Heart right ventricle (tissue), 16 donors: ENCODE results near the gene TRAK1. TPM values are rescaled to one million over a fixed set of nuclear protein-coding genes. Genes with fewer than 3 reads are reported as not detected.

Source experiments
- ATAC-seq, 8 donors: fragments of 200-7000 bp; cut with Tn5 transposase; one replicate each; pipeline ENCODE4 v1.9.1; 2020; ENCODE audit warnings: mild to moderate bottlenecking in 8 of 8, moderate library complexity in 8 of 8, moderate number of reproducible peaks in 1 of 8
- DNase-seq, 2 donors: peaks; one replicate each; pipeline ENCODE4 v3.0.0-alpha.2; 2020
- H3K27ac ChIP-seq, 10 donors: fragments of 200-600 bp; sonication (generic) in 2 of 10; one replicate each; pipeline versions ENCODE4 v1.5.0 to v1.8.0; 2020 to 2022; ENCODE audit warnings: mild to moderate bottlenecking in 3 of 10
- H3K27me3 ChIP-seq, 7 donors: fragments of 200-600 bp; one replicate each; pipeline ENCODE4 v1.8.0; 2021 to 2022; ENCODE audit warnings: mild to moderate bottlenecking in 2 of 7
- H3K36me3 ChIP-seq, 9 donors: fragments of 200-600 bp; sonication (generic) in 1 of 9; one replicate each; pipeline versions ENCODE4 v1.5.0 to v1.8.0; 2020 to 2022; ENCODE audit warnings: mild to moderate bottlenecking in 2 of 9
- H3K4me1 ChIP-seq, 9 donors: fragments of 200-600 bp; sonication (generic) in 1 of 9; one replicate each; pipeline versions ENCODE4 v1.5.0 to v1.8.0; 2020 to 2022; ENCODE audit warnings: mild to moderate bottlenecking in 4 of 9
- H3K4me3 ChIP-seq, 10 donors: fragments of 200-600 bp; sonication (generic) in 2 of 10; one replicate each; pipeline versions ENCODE4 v1.5.0 to v1.8.0; 2020 to 2022; ENCODE audit warnings: mild to moderate bottlenecking in 7 of 10, moderate library complexity in 2 of 10
- H3K9me3 ChIP-seq, 11 donors: fragments of 200-600 bp in 10 of 11; sonication (generic) in 2 of 11; one replicate each; pipeline versions ENCODE4 v1.5.0 to v1.8.0; 2013 to 2022; ENCODE audit warnings: mild to moderate bottlenecking in 2 of 11, control low read depth in 1 of 11, moderate library complexity in 1 of 11
- CTCF ChIP-seq, 9 donors: fragments of 200-600 bp; sonication (generic) in 2 of 9; IDR thresholded peaks; one replicate each; pipeline versions ENCODE4 v1.5.0 to v1.8.0; 2021 to 2022; ENCODE audit warnings: antibody characterized with exemption in 9 of 9, mild to moderate bottlenecking in 5 of 9, moderate library complexity in 1 of 9
- WGBS, 2 donors: extraction: QIAGEN DNeasy Blood & Tissue Kit; methylation state at CpG; one replicate each; pipeline ENCODE4 v1.1.7; 2013; ENCODE audit warnings: inconsistent platforms in 1 of 2; 5-methylcytosine and 5-hydroxymethylcytosine counted together
- intact Hi-C, 10 donors: fragments of 100-400 bp; cut with DNase I; formaldehyde crosslinking; loops; one replicate each; pipeline versions ENCODE4 v1.11.1 to v1.14.2; 2022
- polyA plus RNA-seq, 2 donors: library from polyadenylated mRNA; stranded (reverse); fragments of 200-250 nt; gene quantifications; one replicate each; pipeline ENCODE4 v1.2.3, GENCODE V29; 2013
- total RNA-seq, 10 donors: library from RNA; stranded (reverse); fragmentation: NEBNext Ultra II Directional in 3 of 10; extraction: Animal tissue kit (Norgen Biotek cat#: 25700) in 3 of 10; gene quantifications; one replicate each; pipeline versions ENCODE4 v1.2.1 to v1.2.4, GENCODE V29; 2021 to 2023
- donor health status: Arrhythmogenic right ventricular cardiomyopathy.
- donor health status: ischemic (EF 13 %, LVEDD 7.1; RV severe dilation, severe dysfunction).
- donor health status: healthy with polysubstance abuse.
- donor health status: DM: no; HTN: yes; CAD: no.
- donor health status: DM: no; HTN: no; CAD: no.
- donor health status: ischemic (EF 25% LVEDD 6.9; RV normal size, moderate dysfunction).
- donor health status: ischemic (EF 25% LVEDD 5.7; RV mildly dilated, moderate dysfunction).
- donor health status: healthy.
- donor health status: DM: yes; HTN: yes; CAD: no.
- donor health status: Ischemic cardiomyopathy.
- donor health status: ischemic (EF 35%, LVEDD 5.7; RV mildly dilated, moderate dysfunction).
- donor health status: nonischemic (EF 11% LVEDD 7.7; RV severe dilation, severe dysfunction).
- donor health status: DM: yes; HTN: yes; CAD: no.
- donor health status: PGD.
- donor health status: ischemic (EF 29% LVEDD 5.4; RV normal size, mild dysfunction).
- donor health status: nonischemic (EF 23%, LVEDD 6.1; RV moderate dilation, normal function).

Gene TRAK1
- total and polyA plus RNA-seq, 12 donors, result 35.5 to 423 (median 303) TPM

DNA sequence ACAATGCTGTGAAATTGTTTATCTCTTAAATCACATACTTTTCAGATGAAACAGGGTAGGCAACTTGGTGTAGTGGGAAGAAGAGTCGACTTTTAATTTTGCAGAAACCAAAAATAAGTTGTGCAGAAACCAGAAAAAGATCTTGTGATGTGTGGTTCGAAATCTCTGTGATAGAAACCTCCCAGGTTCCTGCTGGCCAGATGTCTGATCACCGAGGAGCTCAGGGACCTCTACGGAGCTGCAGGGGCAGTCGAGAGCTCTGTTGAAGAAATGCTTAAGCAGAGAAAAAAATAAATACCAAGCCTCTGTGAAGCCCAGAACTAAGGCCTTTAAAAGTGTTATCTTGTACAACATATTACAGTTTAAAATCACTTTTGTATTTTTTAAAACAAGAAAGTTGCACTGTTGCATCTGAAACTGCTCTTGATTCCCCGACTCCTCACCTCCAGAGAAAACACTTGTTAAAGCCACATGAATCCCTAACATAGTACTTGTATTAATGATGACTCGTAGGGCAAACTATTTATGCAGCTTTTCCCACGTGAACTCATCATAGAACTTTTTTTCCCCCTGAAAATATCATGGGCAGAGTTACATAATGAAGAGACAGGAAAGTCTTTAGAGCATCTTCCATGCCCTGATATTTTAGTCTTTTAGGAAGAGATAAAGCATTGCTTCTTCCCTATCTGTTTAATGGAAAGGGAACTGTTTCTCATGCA lies 123.6 kb downstream of the TRAK1 start:
- no peak for TF ChIP-seq CTCF (IDR thresholded peaks at IDR 0.05)
- Histone ChIP-seq H3K27me3 (no peaks in the 10 kb centered on the region), H3K4me3 (no peak overlapping the region), H3K9me3 (no peaks in the 10 kb centered on the region), H3K36me3 (peaks cover 0 to 97% (median 15%) of the 10 kb centered on the region in 9 donors), H3K27ac (no peak overlapping the region), H3K4me1 (peaks cover 0 to 12% (median 0%) of the 10 kb centered on the region in 9 donors)
- intact Hi-C loops, result no loop called here
- DNase-seq (no peak), ATAC-seq (no peak)
- WGBS, 2 donors, result 74 to 79% methylated on average over 8 of the region's 8 CpGs

DNA sequence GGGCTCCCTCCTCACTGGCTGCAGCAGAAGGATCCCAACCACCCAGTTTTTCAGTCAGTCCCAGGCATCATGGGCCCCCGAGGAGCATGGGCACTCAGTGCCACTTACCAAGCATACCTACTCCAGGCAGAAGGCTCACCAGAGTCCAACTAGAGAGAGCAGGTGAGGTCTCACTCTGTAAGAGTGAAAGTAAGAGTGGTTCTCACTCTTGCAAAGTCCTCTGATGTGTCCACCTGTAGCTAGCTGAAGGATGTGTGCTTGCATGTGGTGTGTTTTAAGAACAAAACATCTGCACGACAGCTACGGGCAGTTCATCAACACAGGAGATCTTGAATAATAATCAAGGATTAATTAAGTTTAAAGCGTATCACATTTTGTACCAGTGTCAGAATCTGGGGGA lies 125.1 kb downstream of the TRAK1 start:
- Histone ChIP-seq H3K9me3 (no peaks in the 10 kb centered on the region), H3K27ac (no peak overlapping the region), H3K4me1 (peaks cover 0 to 12% (median 0%) of the 10 kb centered on the region in 9 donors), H3K36me3 (peaks cover 0 to 97% (median 8%) of the 10 kb centered on the region in 9 donors), H3K27me3 (no peaks in the 10 kb centered on the region), H3K4me3 (no peak overlapping the region)
- DNase-seq (no peak), ATAC-seq (no peak)
- no peak for TF ChIP-seq CTCF (IDR thresholded peaks at IDR 0.05)
- 78 to 85% methylated on average over 4 of the region's 4 CpGs for WGBS, 2 donors
- intact Hi-C loops, result no loop called here

DNA sequence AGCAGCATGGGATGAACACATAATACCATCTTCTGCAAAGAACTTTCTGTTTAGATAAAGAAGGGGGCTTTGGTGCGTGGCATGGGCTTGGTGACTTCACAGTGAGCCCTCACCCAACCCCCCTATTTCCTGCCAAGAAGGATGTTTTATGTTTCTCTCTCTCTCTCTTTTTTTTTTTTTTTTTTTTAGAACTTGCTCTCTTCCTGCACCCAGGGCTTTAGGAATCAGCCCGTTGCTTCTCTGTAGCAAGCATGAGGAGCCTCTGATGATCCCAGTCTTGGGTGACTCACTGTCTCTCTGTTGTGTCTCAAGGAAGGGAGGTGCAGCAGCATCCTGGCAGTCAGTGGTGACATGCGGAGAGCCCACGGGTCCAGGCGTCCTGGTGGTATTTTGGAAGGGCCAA lies 125.8 kb downstream of the TRAK1 start:
- H3K4me3 ChIP-seq, result no peak overlapping the region
- peaks cover 0 to 12% (median 0%) of the 10 kb centered on the region in 9 donors for H3K4me1 ChIP-seq
- no peaks in the 10 kb centered on the region for H3K9me3 ChIP-seq
- no peak overlapping the region for H3K27ac ChIP-seq
- no peak for TF ChIP-seq CTCF (IDR thresholded peaks at IDR 0.05)
- 70 to 74% methylated on average over 5 of the region's 5 CpGs for WGBS, 2 donors
- DNase-seq (no peak), ATAC-seq (peak in 1 of 8 donors; percentile 55)
- peaks cover 0 to 97% (median 4%) of the 10 kb centered on the region in 9 donors for H3K36me3 ChIP-seq
- H3K27me3 ChIP-seq, result no peaks in the 10 kb centered on the region
- intact Hi-C loops, result no loop called here

DNA sequence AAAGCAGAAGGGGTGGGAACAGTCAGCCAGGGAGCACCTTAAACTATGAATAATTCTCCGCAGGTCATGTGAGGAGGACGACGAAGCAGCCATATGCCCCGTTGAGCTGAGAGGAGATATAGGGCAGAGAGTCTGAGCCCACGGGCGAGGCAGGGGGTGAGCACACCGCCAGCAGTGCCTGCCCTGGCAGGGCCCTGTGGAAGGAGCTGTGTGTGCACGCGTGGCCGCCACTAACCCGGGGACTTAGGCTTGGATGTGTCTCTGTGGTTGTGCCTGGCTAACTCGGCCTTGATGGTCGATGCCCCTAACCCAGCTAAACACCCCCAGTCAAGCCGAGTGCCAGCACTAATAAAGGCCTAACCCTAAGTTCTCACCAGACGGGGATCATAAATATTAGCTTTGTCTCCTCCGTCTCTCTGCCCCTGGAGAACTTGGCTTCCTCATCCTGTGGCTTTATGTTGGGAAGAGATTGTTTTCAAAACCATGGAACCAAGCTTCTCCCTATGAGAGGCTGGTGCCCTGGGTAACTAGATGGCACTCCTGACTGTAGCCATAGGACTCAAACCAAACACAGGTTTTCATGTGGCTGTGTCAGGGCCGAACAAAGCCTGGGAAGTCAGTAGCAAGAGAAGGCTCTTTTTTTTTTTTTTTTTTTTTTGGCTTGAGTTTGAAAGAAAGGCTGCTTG lies 129.4 kb downstream of the TRAK1 start:
- H3K27ac ChIP-seq, result no peak overlapping the region
- no peak overlapping the region for H3K4me3 ChIP-seq
- no peaks in the 10 kb centered on the region for H3K27me3 ChIP-seq
- no peak for TF ChIP-seq CTCF (IDR thresholded peaks at IDR 0.05)
- peaks cover 4 to 18% (median 12%) of the 10 kb centered on the region in 9 donors for H3K4me1 ChIP-seq
- H3K9me3 ChIP-seq, result no peaks in the 10 kb centered on the region
- H3K36me3 ChIP-seq, result peaks cover 0 to 97% (median 8%) of the 10 kb centered on the region in 9 donors
- 91 to 93% methylated on average over 17 of the region's 17 CpGs for WGBS, 2 donors
- intact Hi-C loops, result loop anchor here in 1 of 10 donors (10.0 kb wide), 1 partner anchor 324 kb away; no protein-coding TSS in a partner anchor
- no peak for DNase-seq
- ATAC-seq, result no peak
